ENCODE data around the gene EPB41L4A.
"Not testable (repeated sequence)": the region's sequence is repeated elsewhere in the genome, so short reads cannot be mapped to it uniquely, and the experiment has no call there.

EPB41L4A gene

GRCh38 chr5:112217843-112218579 is 201.1 kb downstream of the EPB41L4A start:
- no peak overlapping the region for H3K4me3 ChIP-seq (ENCODE audit: low read depth in 1 of 2, low read length in 2 of 2)
- H3K27ac ChIP-seq (ENCODE audit: low read depth, low read length): no peak overlapping the region
- no peaks in the 10 kb centered on the region for H3K9me3 ChIP-seq (ENCODE audit: low read length)
- no peaks in the 10 kb centered on the region for H3K27me3 ChIP-seq (ENCODE audit: control insufficient read depth in 1 of 2, insufficient read depth in 2 of 2, low read length in 2 of 2)
- H3K36me3 ChIP-seq (ENCODE audit: insufficient read depth, low read length): no peaks in the 10 kb centered on the region
- H3K4me1 ChIP-seq (ENCODE audit: insufficient read depth, low read length): no peaks in the 10 kb centered on the region
- H3K9ac ChIP-seq (ENCODE audit: low read length): no peak overlapping the region

- Histone ChIP-seq H3K4me1 (ENCODE audit: insufficient read depth, low read length) (no peaks in the 10 kb centered on the region), H3K9ac (ENCODE audit: low read length) (no peak overlapping the region), H3K36me3 (ENCODE audit: insufficient read depth, low read length) (no peaks in the 10 kb centered on the region), H3K9me3 (ENCODE audit: low read length) (no peaks in the 10 kb centered on the region), H3K27me3 (ENCODE audit: control insufficient read depth in 1 of 2, insufficient read depth in 2 of 2, low read length in 2 of 2) (no peaks in the 10 kb centered on the region), H3K27ac (ENCODE audit: low read depth, low read length) (no peak overlapping the region), H3K4me3 (ENCODE audit: low read depth in 1 of 2, low read length in 2 of 2) (no peak overlapping the region)
Measured at GRCh38 chr5:112216140-112216539, 202.9 kb downstream of the EPB41L4A start.

- H3K36me3 ChIP-seq (ENCODE audit: insufficient read depth, low read length): no peaks in the 10 kb centered on the region
Measured at GRCh38 chr5:112210430-112211005, 208.6 kb downstream of the EPB41L4A start.

GRCh38 chr5:112208699-112209615 is 210.1 kb downstream of the EPB41L4A start:
- Histone ChIP-seq H3K27ac (ENCODE audit: low read depth, low read length) (no peak overlapping the region), H3K9ac (ENCODE audit: low read length) (no peak overlapping the region), H3K9me3 (ENCODE audit: low read length) (no peaks in the 10 kb centered on the region), H3K4me3 (ENCODE audit: low read depth in 1 of 2, low read length in 2 of 2) (no peak overlapping the region), H3K27me3 (ENCODE audit: control insufficient read depth in 1 of 2, insufficient read depth in 2 of 2, low read length in 2 of 2) (no peaks in the 10 kb centered on the region), H3K4me1 (ENCODE audit: insufficient read depth, low read length) (no peaks in the 10 kb centered on the region), H3K36me3 (ENCODE audit: insufficient read depth, low read length) (no peaks in the 10 kb centered on the region)

More at GRCh38 chr5:112210430-112211005, 208.6 kb downstream of the EPB41L4A start:
- Histone ChIP-seq H3K9me3 (ENCODE audit: low read length) (no peaks in the 10 kb centered on the region), H3K9ac (ENCODE audit: low read length) (no peak overlapping the region), H3K27me3 (ENCODE audit: control insufficient read depth in 1 of 2, insufficient read depth in 2 of 2, low read length in 2 of 2) (no peaks in the 10 kb centered on the region), H3K4me3 (ENCODE audit: low read depth in 1 of 2, low read length in 2 of 2) (no peak overlapping the region), H3K27ac (ENCODE audit: low read depth, low read length) (no peak overlapping the region), H3K4me1 (ENCODE audit: insufficient read depth, low read length) (no peaks in the 10 kb centered on the region)

- not testable (repeated sequence) for H3K9me3 ChIP-seq (ENCODE audit: low read length); H3K36me3 ChIP-seq (ENCODE audit: insufficient read depth, low read length); H3K4me1 ChIP-seq (ENCODE audit: insufficient read depth, low read length); H3K27ac ChIP-seq (ENCODE audit: low read depth, low read length); H3K9ac ChIP-seq (ENCODE audit: low read length); H3K27me3 ChIP-seq (ENCODE audit: control insufficient read depth in 1 of 2, insufficient read depth in 2 of 2, low read length in 2 of 2); H3K4me3 ChIP-seq (ENCODE audit: low read depth in 1 of 2, low read length in 2 of 2)
Measured at GRCh38 chr5:112208195-112208594, 210.9 kb downstream of the EPB41L4A start.

- Histone ChIP-seq H3K36me3 (ENCODE audit: insufficient read depth, low read length) (no peaks in the 10 kb centered on the region), H3K4me3 (ENCODE audit: low read depth in 1 of 2, low read length in 2 of 2) (no peak overlapping the region), H3K9me3 (ENCODE audit: low read length) (no peaks in the 10 kb centered on the region), H3K27me3 (ENCODE audit: control insufficient read depth in 1 of 2, insufficient read depth in 2 of 2, low read length in 2 of 2) (no peaks in the 10 kb centered on the region), H3K27ac (ENCODE audit: low read depth, low read length) (no peak overlapping the region), H3K4me1 (ENCODE audit: insufficient read depth, low read length) (no peaks in the 10 kb centered on the region), H3K9ac (ENCODE audit: low read length) (no peak overlapping the region)
Measured at GRCh38 chr5:112205846-112206245, 213.2 kb downstream of the EPB41L4A start.

GRCh38 chr5:112203229-112203628 is 215.8 kb downstream of the EPB41L4A start:
- no peaks in the 10 kb centered on the region for H3K4me1 ChIP-seq (ENCODE audit: insufficient read depth, low read length)
- H3K4me3 ChIP-seq (ENCODE audit: low read depth in 1 of 2, low read length in 2 of 2): no peak overlapping the region
- no peak overlapping the region for H3K9ac ChIP-seq (ENCODE audit: low read length)
- H3K27ac ChIP-seq (ENCODE audit: low read depth, low read length): no peak overlapping the region
- no peaks in the 10 kb centered on the region for H3K9me3 ChIP-seq (ENCODE audit: low read length)
- no peaks in the 10 kb centered on the region for H3K27me3 ChIP-seq (ENCODE audit: control insufficient read depth in 1 of 2, insufficient read depth in 2 of 2, low read length in 2 of 2)
- no peaks in the 10 kb centered on the region for H3K36me3 ChIP-seq (ENCODE audit: insufficient read depth, low read length)

- Histone ChIP-seq H3K27me3 (ENCODE audit: control insufficient read depth in 1 of 2, insufficient read depth in 2 of 2, low read length in 2 of 2) (no peaks in the 10 kb centered on the region), H3K27ac (ENCODE audit: low read depth, low read length) (no peak overlapping the region), H3K4me3 (ENCODE audit: low read depth in 1 of 2, low read length in 2 of 2) (no peak overlapping the region), H3K36me3 (ENCODE audit: insufficient read depth, low read length) (no peaks in the 10 kb centered on the region), H3K4me1 (ENCODE audit: insufficient read depth, low read length) (no peaks in the 10 kb centered on the region), H3K9me3 (ENCODE audit: low read length) (no peaks in the 10 kb centered on the region), H3K9ac (ENCODE audit: low read length) (no peak overlapping the region)
Measured at GRCh38 chr5:112202694-112203093, 216.4 kb downstream of the EPB41L4A start.

- no peak overlapping the region for H3K4me3 ChIP-seq (ENCODE audit: low read depth in 1 of 2, low read length in 2 of 2)
- H3K36me3 ChIP-seq (ENCODE audit: insufficient read depth, low read length): no peaks in the 10 kb centered on the region
- no peaks in the 10 kb centered on the region for H3K9me3 ChIP-seq (ENCODE audit: low read length)
- no peak overlapping the region for H3K27ac ChIP-seq (ENCODE audit: low read depth, low read length)
- no peaks in the 10 kb centered on the region for H3K4me1 ChIP-seq (ENCODE audit: insufficient read depth, low read length)
- H3K27me3 ChIP-seq (ENCODE audit: control insufficient read depth in 1 of 2, insufficient read depth in 2 of 2, low read length in 2 of 2): no peaks in the 10 kb centered on the region
- no peak overlapping the region for H3K9ac ChIP-seq (ENCODE audit: low read length)
Measured at GRCh38 chr5:112201141-112201540, 217.9 kb downstream of the EPB41L4A start.

GRCh38 chr5:112200131-112200530 is 218.9 kb downstream of the EPB41L4A start:
- Histone ChIP-seq H3K9ac (ENCODE audit: low read length) (no peak overlapping the region), H3K4me3 (ENCODE audit: low read depth in 1 of 2, low read length in 2 of 2) (no peak overlapping the region), H3K27me3 (ENCODE audit: control insufficient read depth in 1 of 2, insufficient read depth in 2 of 2, low read length in 2 of 2) (no peaks in the 10 kb centered on the region), H3K27ac (ENCODE audit: low read depth, low read length) (no peak overlapping the region), H3K36me3 (ENCODE audit: insufficient read depth, low read length) (no peaks in the 10 kb centered on the region), H3K9me3 (ENCODE audit: low read length) (no peaks in the 10 kb centered on the region), H3K4me1 (ENCODE audit: insufficient read depth, low read length) (no peaks in the 10 kb centered on the region)

- Histone ChIP-seq H3K9ac (ENCODE audit: low read length) (no peak overlapping the region), H3K36me3 (ENCODE audit: insufficient read depth, low read length) (no peaks in the 10 kb centered on the region)
Measured at GRCh38 chr5:112196584-112196983, 222.5 kb downstream of the EPB41L4A start.

More at GRCh38 chr5:112196584-112196983, 222.5 kb downstream of the EPB41L4A start:
- Histone ChIP-seq H3K27me3 (ENCODE audit: control insufficient read depth in 1 of 2, insufficient read depth in 2 of 2, low read length in 2 of 2) (no peaks in the 10 kb centered on the region), H3K4me1 (ENCODE audit: insufficient read depth, low read length) (no peaks in the 10 kb centered on the region), H3K27ac (ENCODE audit: low read depth, low read length) (no peak overlapping the region), H3K9me3 (ENCODE audit: low read length) (no peaks in the 10 kb centered on the region), H3K4me3 (ENCODE audit: low read depth in 1 of 2, low read length in 2 of 2) (no peak overlapping the region)

All from muscle layer of colon (tissue), 2 donors.